Gastroesophageal sphincter (tissue), 3 donors: ENCODE data around the gene ARHGEF2.

Experiments used
- EP300 ChIP-seq: sonication (generic); formaldehyde crosslinking; IDR thresholded peaks from one replicate; pipeline ENCODE4 v1.6.1; 2017; ENCODE audit warnings: antibody characterized with exemption, mild to moderate bottlenecking
- POLR2A ChIP-seq, 2 donors: fragments of 450-650 bp; IDR thresholded peaks; one replicate each; pipeline ENCODE4 v1.6.1; 2017; ENCODE audit warnings: antibody characterized with exemption in 2 of 2, mild to moderate bottlenecking in 2 of 2, moderate library complexity in 1 of 2
- POLR2AphosphoS5 ChIP-seq: sonication (generic); formaldehyde crosslinking; IDR thresholded peaks from one replicate; pipeline ENCODE4 v1.6.1; 2017; ENCODE audit warnings: antibody characterized with exemption
- TF ChIP-seq, protein P1 (sequence below), 4 experiments: fragments of 200-600 bp in 2 of 4; fragments of 450-650 bp in 2 of 4; sonication (generic) in 1 of 4; IDR thresholded peaks; one replicate each; pipeline ENCODE4 v1.5.1; 2017 to 2019; ENCODE audit warnings: antibody characterized with exemption in 4 of 4, mild to moderate bottlenecking in 2 of 4, moderate library complexity in 2 of 4

DNA sequence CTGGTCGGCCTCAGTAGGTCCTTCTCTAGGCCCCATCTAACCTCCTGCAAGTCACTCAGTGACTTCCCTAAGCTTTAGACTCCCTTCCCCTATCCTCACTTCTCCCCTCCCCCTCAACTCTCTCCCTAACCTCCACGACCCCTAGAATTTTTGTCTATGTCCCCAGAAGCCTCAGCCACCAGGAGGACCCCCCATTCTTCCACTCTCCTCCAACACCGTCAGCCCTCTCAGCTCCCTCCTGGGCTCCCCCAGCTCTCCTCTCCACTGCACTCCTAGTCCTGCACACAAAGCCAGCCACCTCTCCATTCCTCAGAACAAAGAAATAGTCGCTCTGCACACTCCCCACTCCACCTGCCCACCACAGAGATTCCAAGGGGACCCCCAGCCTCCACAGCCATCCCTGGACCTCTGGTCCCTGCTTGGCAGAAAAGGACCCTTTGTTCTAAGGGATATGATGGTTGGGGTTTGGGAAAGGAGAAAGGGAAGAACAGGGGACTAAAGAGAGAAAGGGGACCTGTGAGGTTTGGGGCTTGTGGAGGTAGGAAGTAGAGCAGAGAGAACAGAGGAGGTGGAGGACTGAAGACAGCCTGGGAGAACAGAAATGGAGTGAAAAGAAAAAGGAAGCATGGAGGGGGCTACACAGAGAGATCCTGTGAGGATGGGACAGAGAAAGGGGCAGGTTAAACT, 2.8 kb downstream of the ARHGEF2 start:
- TF ChIP-seq POLR2AphosphoS5, result no peak
- TF ChIP-seq, protein P1, sequence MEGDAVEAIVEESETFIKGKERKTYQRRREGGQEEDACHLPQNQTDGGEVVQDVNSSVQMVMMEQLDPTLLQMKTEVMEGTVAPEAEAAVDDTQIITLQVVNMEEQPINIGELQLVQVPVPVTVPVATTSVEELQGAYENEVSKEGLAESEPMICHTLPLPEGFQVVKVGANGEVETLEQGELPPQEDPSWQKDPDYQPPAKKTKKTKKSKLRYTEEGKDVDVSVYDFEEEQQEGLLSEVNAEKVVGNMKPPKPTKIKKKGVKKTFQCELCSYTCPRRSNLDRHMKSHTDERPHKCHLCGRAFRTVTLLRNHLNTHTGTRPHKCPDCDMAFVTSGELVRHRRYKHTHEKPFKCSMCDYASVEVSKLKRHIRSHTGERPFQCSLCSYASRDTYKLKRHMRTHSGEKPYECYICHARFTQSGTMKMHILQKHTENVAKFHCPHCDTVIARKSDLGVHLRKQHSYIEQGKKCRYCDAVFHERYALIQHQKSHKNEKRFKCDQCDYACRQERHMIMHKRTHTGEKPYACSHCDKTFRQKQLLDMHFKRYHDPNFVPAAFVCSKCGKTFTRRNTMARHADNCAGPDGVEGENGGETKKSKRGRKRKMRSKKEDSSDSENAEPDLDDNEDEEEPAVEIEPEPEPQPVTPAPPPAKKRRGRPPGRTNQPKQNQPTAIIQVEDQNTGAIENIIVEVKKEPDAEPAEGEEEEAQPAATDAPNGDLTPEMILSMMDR (IDR thresholded peaks at IDR 0.05), result no peak
- no peak for TF ChIP-seq POLR2A (IDR thresholded peaks at IDR 0.05)
- TF ChIP-seq EP300, result no peak
